ENCODE results near the gene PDZD2.
"Not testable (repeated sequence)": the region's sequence is repeated elsewhere in the genome, so short reads cannot be mapped to it uniquely, and the experiment has no call there.

The PDZD2 gene

GRCh38 chr5:31692561-31693221 is 53.8 kb downstream of the PDZD2 start:
- no peak for DNase-seq

DNA sequence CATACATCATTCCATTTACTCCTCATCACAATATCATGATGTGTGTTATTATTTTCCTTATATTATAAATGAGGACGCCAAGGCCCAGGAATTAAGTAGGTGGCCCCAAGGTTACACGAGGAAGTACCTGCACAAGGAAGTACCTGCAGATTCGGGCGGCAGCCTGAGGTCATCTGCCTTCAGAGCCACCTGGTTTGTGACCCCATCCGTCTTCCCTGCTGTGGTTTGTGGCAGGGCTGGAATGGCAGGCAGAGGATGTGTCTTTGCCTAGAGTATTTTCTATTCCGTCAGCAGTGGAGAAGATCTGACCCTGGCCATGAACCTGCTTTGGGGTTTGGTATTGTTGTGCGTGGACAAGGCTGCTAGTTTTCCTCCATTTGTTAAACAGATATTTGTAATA is 59.7 kb downstream of the PDZD2 start:
- DNase-seq: no peak

GRCh38 chr5:31701642-31702299 is 62.8 kb downstream of the PDZD2 start:
- peak; percentile 29 for DNase-seq

GRCh38 chr5:31702712-31703111 is 63.8 kb downstream of the PDZD2 start:
- DNase-seq: no peak

DNA sequence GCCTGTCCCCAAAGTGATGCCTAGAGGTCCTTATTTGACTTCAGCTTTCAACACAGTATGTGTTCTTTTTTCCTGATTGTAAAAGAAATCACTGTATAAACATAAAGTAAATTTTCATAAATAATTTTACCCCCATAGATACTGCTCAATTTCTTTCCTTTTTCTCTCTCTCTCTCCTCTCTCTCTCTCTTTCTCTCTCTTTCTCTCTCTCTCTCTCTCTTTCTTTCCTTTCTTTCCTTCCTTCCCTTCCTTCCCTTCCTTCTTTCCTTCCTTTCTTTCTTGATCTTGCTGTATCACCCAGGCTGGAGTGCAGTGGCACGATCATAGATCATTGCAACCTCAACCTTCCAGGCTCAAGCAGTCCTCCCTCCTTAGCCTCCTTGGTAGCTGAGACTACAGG is 64.8 kb downstream of the PDZD2 start:
- DNase-seq: no peak

GRCh38 chr5:31706186-31706585 is 67.3 kb downstream of the PDZD2 start:
- DNase-seq: no peak

GRCh38 chr5:31707329-31707728 is 68.4 kb downstream of the PDZD2 start:
- DNase-seq: peak; percentile 91

DNA sequence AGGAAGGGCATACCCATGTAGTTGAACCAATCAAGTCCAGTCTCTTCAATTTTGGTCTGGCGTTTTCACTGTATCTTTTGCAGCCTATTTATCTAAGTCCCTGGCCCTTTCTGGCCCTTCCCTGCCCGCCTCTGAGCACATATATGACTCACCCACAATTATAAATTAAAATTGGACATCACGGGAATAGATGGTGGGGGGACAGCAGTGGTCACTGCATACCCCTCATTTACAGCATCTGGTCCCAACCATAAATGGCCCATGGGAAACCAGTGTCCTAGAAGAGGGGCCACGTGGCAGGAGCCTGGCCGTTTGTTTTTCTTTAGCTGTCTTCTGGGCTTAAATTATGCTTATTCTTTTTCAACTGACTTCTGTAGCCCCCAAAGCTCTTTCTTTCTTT is 69.2 kb downstream of the PDZD2 start:
- no peak for DNase-seq

GRCh38 chr5:31711363-31711762 is 72.4 kb downstream of the PDZD2 start:
- DNase-seq: no peak

GRCh38 chr5:31711935-31712592 is 73.1 kb downstream of the PDZD2 start:
- no peak for DNase-seq

DNA sequence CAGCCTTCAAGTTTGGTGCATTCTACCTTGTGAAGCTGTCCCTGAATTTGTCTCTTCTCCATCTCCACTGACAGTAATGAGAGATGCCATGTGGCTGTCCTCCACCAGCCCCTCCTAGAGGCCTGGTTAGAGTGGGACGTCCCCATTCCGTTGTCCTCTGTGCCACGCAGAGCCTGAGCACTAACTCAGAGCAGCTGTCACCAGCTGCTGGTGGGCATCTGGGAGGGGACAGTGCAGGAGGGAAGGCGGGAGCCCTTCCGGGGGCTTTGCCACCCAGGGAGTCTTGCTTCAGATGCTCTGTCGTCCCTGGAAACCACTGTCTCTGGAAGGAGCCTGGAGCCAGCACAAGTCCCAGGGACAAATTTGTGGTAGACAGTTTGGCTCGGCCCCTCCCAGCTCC is 78.6 kb downstream of the PDZD2 start:
- no peak for DNase-seq

GRCh38 chr5:31720004-31720403 is 81.1 kb downstream of the PDZD2 start:
- peak; percentile 10 for DNase-seq

DNA sequence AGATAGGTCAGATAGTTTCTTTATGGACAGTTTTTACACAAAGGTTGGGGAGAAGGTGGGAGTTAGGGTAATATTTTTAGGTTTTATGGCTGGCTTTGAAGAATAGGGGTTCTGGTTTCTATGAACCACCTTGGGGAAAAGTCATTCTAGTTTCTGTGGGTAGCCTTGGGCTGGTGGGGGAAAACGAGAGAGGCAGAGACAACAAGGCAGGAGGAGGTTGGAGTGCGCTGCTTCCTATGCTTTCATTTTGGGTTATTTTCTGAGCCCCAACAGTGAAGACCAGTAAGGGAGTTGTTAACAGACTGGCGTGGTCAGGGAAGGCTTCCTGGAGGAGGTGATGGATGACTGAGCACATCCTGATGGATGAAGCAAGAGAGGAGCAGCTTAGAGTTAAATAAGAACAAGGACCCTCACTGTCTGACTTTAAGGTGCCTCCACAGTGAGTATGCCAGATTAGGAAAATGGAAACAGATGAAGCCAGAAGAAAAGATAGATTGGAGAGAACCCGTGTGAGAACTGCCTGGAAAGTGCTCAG is 81.9 kb downstream of the PDZD2 start:
- DNase-seq: no peak

- DNase-seq: no peak
Observed at GRCh38 chr5:31722111-31722510, 83.2 kb downstream of the PDZD2 start.

DNA sequence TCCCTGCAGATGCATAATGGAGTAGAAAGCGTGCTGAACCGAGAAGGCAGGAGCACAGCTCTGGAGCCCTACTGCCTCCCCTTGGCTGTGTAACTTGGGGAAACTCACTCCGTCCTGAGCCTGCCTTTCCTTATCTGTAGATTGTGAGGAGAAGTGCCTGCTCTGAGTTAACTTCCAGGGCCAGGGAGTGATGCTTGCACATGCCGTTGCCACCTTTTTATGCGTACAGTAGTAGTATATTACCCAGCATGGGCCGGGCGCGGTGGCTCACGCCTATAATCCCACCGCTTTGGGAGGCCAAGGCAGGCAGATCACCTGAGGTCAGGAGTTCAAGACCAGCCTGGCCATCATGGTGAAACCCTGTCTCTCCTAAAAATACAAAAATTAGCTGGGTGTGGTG is 87.1 kb downstream of the PDZD2 start:
- no peak for DNase-seq

DNA sequence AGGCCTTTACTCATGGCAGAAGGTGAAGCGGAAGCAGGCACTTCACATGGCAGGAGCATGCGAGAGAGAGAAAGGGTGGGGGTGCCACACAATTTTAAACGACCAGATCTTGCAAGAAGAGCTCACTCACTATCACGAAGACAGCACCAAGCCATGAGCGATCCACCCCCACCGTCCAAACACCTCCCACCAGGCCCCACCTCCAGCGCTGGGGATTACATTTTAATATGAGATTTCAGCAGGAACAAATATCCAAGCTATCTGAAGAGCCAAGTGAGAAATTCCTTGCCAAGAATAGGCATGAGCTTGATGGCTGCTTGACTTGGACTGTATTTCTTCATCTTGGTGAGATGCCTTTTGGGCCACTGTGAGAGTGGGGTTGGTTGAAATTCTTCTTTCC is 88.0 kb downstream of the PDZD2 start:
- DNase-seq: no peak

DNA sequence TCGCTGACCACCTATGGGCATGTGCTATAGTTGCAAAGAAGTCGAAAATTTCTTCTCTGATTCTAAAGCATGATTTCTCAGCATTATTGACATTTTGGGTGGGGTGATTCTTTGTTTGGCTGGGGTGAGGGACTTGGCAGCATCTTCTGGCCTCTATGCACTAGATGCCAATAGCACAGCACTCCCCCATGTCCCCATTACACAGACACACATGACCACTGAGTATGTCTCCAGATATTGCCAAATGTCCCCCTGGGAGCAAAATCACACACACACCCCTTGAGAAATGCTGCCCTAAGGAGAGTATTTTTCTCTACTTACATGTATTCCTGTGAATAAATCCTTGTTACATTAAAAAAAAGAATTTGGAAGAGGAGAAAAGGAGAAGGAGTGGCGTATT is 89.1 kb downstream of the PDZD2 start:
- DNase-seq: no peak

- not testable (repeated sequence) for DNase-seq
Observed at GRCh38 chr5:31728806-31729205, 89.9 kb downstream of the PDZD2 start.

DNA sequence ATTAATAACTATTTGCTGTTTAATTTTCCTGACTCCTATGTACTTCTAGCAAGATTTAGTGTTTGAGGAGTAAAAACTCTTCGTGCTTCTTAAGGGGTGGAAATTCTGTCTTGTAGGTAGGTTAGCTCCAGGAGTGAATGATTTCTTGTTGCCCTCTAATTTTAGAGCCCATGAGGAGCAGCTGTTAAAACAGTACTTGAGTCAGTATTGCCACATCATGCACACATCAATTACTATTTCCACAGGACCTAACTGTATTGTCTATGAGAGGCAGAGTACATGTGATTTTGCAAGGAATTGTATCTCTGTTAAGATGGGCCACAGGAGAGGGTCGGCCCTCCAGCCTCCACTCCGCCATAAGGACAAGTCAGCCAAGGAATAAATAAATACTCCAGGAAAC is 91.2 kb downstream of the PDZD2 start:
- DNase-seq: no peak

DNA sequence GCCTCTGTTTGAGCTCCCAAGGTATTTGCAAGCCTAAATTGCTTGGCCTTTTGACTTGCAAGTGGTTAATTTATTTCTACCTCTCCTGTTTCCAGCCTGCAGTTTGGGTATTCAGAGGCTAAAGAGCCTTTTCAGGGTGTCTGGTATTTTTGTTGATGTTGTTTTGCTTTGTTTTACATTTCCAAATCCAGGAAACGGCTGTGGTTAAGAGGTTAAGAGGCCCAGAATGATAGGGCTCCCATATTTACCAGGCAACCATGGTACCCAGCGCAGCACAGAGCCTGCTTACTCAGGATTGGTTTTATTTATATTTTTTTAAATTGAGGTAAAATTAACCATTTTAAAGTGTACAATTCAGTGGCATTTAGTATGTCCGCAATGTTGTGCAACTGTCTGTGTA is 92.1 kb downstream of the PDZD2 start:
- DNase-seq: no peak

DNA sequence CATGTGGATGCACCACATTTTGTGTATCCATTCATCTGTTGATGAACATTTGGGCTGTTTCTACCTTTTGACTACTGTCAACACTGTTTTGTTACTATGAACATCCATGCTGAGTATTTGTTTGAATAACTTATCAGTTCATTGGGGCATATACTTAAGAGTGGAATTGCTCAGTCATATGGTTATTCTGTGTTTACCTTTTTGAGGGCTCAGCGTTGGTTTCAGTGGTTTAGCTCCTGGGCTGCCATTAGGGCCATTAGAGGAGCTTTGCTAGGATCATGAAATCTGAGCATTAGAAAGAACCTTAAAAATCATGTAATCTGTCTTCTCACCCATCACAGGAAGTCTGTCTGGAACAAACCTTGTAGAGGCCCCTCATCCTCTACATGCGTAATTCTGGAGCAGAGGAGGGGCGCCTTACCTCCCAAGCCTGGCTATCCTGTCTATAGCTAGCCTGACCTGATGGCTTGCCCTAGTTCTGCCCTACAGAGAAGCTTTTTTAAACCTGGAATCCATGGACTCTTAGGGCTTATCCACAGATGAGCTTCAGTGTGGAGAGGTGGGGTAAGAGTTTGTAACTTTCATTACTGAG is 92.9 kb downstream of the PDZD2 start:
- DNase-seq: no peak

- not testable (repeated sequence) for DNase-seq
Observed at GRCh38 chr5:31732821-31733220, 93.9 kb downstream of the PDZD2 start.

GRCh38 chr5:31733371-31733770 is 94.4 kb downstream of the PDZD2 start:
- no peak for DNase-seq

GRCh38 chr5:31736127-31736526 is 97.2 kb downstream of the PDZD2 start:
- no peak for DNase-seq
